ENCODE results near the gene C3.

The C3 gene

DNA sequence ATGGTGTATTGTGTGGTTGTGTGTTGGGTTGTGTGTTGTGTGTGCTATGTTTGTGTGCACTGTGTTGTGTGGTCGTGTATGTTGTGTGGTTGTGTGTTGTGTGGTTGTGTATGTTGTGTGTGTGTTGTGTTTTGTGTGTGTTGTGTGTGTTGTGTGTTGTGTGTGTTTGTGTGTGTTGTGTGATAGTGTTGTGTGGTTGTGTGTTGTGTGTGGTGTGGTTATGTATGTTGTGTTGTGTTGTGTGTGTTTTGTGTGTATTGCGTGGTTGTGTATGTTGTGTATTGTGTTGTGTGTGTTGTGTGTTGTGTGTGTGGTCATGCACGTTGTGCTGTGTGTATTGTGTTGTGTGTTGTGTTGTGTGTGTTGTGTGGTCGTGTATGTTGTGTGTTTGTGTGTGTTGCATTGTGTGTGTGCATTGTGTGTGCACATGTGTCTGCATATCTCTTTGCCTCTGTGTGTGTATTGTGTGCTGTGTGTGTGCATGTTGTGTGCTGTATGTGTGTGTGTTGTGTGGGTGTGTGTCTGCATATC lies 2.9 kb downstream of the C3 start:
- no peak for DNase-seq (ENCODE audit: extremely low read depth, low read depth)
- no peak overlapping the region for H3K4me3 ChIP-seq (replicated peaks; ENCODE audit: low read depth, low read length)
- TF ChIP-seq, protein P1, sequence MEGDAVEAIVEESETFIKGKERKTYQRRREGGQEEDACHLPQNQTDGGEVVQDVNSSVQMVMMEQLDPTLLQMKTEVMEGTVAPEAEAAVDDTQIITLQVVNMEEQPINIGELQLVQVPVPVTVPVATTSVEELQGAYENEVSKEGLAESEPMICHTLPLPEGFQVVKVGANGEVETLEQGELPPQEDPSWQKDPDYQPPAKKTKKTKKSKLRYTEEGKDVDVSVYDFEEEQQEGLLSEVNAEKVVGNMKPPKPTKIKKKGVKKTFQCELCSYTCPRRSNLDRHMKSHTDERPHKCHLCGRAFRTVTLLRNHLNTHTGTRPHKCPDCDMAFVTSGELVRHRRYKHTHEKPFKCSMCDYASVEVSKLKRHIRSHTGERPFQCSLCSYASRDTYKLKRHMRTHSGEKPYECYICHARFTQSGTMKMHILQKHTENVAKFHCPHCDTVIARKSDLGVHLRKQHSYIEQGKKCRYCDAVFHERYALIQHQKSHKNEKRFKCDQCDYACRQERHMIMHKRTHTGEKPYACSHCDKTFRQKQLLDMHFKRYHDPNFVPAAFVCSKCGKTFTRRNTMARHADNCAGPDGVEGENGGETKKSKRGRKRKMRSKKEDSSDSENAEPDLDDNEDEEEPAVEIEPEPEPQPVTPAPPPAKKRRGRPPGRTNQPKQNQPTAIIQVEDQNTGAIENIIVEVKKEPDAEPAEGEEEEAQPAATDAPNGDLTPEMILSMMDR (IDR thresholded peaks at IDR 0.05; ENCODE audit: low read depth, low read length, missing control alignments), result no peak

DNA sequence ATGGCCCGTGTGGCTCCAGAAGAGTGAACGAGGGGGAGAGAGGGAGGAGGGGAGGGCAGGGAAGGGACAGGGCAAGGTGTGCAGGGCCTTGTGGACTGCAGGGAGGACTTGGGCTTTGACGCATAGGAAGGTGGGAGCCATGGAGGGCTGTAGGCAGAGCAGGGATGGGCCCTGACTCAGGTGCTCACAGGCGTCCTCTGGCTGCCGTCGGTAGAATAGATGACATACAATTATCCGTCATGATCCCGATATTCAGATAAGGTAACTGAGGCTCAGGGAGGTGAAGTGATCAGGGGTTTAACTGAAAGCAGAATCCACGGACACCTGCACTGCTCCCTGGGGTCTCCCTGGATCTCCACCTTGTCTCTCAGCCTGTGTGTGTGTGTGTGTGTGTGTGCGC lies 3.4 kb downstream of the C3 start:
- no peak overlapping the region for H3K4me3 ChIP-seq (replicated peaks; ENCODE audit: low read depth, low read length)
- no peak for DNase-seq (ENCODE audit: extremely low read depth, low read depth)
- TF ChIP-seq, protein P1 (IDR thresholded peaks at IDR 0.05; ENCODE audit: low read depth, low read length, missing control alignments), result peak; percentile 18

- H3K4me3 ChIP-seq (replicated peaks; ENCODE audit: low read depth, low read length), result no peak overlapping the region
- DNase-seq (ENCODE audit: extremely low read depth, low read depth), result no peak
- TF ChIP-seq, protein P1 (IDR thresholded peaks at IDR 0.05; ENCODE audit: low read depth, low read length, missing control alignments), result no peak
Measured at GRCh38 chr19:6716610-6716970, 3.9 kb downstream of the C3 start.

DNA sequence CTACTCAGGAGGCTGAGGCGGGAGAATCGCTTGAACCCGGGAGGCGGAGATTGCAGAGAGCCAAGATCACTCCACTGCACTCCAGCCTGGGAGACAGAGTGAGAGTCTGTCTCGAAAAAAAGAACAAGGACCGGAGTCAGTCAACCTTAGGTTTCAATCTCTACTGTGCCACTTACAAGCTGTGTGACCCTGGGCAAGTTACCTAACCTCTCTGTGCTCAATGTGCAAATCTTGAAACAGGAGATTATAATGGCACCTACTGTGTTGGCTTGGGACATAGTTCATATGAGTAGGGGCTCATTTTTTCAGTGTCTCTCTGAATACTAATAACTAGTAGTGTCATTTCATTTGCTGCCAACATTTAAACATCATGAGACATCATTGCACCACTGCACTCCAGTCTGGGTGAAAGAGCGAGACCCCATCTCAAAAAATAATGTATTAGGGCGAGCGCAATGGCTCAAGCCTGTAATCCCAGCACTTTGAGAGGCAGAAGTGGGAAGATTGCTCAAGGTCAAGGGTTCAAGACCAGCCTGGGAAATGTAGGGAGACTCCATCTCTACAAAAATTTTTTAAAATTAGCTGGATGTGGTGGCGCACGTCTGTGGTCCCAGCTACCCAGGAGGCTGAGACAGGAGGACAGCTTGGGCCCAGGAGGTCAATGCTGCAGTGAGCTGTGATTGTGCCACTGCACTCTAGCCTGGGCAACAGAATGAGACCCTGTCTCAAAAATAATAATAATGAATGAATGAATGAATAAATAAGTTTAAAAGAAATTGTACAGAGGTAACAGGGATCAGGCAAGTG lies 5.5 kb downstream of the C3 start:
- DNase-seq (ENCODE audit: extremely low read depth, low read depth), result no peak
- TF ChIP-seq, protein P1 (IDR thresholded peaks at IDR 0.05; ENCODE audit: low read depth, low read length, missing control alignments), result no peak
- no peak overlapping the region for H3K4me3 ChIP-seq (replicated peaks; ENCODE audit: low read depth, low read length)

DNA sequence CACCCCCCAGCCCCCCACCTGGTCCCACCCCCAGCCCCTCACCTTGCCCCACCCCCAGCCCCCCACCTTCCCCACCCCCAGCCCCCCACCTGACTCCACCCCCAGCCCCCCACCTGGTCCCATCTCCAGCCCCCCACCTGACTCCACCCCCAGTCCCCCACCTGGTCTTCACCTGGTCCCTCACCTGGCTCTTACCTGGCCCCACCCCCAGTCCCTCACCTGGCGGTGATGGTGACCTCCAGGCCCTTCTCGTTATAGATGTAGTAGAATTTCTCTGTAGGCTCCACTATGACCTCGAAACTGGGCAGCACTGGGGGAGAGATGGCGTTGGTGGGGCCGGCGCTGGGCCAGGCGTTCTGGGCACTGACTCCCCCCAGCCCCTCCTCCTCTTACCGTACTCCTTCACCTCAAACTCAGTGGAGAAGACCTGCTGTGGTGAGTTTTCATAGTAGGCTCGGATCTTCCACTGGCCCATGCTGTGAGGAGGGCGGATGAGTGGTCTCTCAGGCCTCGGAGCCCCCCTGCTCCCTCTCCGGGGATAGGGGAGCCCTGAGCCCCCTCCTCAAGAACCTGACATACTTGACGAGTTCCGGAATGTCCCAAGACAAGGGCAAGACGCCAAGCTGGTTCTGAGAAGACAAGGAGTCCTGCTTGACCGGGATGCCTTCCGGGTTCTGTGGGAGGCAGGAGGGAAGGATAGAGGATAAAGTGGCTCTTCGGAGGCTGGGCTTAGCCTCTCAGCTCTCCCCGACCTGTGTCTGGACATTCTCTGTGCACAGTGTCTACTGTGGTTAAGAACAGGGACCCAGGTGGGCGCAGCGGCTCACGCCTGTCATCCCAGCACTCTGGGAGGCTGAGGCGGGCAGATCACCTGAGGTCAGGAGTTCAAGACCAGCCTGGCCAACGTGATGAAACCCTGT lies 6.4 kb downstream of the C3 start:
- TF ChIP-seq, protein P1 (IDR thresholded peaks at IDR 0.05; ENCODE audit: low read depth, low read length, missing control alignments), result no peak
- DNase-seq (ENCODE audit: extremely low read depth, low read depth), result no peak
- no peak overlapping the region for H3K4me3 ChIP-seq (replicated peaks; ENCODE audit: low read depth, low read length)

DNA sequence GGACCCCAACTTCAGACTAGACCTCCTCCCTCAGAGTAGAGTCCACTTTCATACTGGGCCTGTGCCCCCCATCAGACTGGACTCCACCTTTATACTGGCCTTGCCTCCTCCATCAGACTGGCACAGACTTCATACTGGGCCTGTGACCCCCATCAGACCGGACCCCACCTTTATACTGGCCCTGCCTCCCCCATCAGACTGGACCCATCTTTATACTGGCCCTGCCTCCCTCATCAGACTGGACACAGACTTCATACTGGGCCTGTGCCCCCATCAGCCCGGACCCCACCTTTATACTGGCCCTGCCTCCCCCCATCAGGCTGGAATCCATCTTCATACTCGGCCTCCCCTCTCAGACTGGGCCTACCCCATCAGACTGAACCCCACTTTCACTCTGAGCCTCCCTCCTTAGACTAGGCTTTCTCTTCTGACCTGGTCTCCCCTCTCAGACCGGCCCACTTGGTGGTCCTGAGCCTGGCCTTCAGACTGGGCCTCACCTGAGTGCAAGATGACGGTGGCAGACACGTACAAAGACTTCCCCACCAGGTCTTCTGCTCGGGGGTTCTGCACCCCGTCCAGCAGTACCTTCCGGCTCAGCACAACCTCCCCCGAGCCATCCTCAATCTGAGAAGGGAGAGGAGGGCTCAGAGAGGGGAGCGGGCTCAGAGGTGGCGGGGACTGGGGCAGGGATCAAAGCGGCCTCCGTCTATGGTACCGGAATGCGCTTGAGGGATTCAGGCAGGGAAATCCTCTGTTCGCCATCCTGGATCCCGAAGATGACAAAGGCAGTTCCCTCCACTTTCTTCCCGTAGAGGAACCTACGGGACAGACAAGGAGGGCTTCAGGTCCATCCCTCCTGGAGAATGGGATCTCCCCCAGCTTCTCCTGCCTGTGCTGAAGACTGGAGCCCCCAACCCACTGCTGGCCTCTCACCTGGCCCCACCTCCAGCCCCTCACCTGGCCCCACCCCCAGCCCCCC lies 7.5 kb downstream of the C3 start:
- TF ChIP-seq, protein P1 (IDR thresholded peaks at IDR 0.05; ENCODE audit: low read depth, low read length, missing control alignments), result no peak
- DNase-seq (ENCODE audit: extremely low read depth, low read depth), result no peak
- H3K4me3 ChIP-seq (replicated peaks; ENCODE audit: low read depth, low read length), result no peak overlapping the region

Data from HFF-Myc (cell line).